Measurements from ENCODE around the gene BANP. TPM values are rescaled to one million over a fixed set of nuclear protein-coding genes. Genes with fewer than 3 reads are reported as not detected.
"Not testable (repeated sequence)": the region's sequence is repeated elsewhere in the genome, so short reads cannot be mapped to it uniquely, and the experiment has no call there.

The BANP gene
- total RNA-seq, 2 donors from 2014 or later: 35.8 to 39.8 TPM

GRCh38 chr16:88078111-88078775 lies 127.0 kb downstream of the BANP start:
- H3K27me3 Mint-ChIP-seq (ENCODE audit: low read depth): no peaks in the 10 kb centered on the region
- H3K4me1 Mint-ChIP-seq (ENCODE audit: low read depth): no peaks in the 10 kb centered on the region
- no peak overlapping the region for H3K4me3 Mint-ChIP-seq
- no peak overlapping the region for H3K27ac Mint-ChIP-seq
- no peak for DNase-seq
- H3K9me3 Mint-ChIP-seq: no peaks in the 10 kb centered on the region
- ATAC-seq (replicated peaks in 1 of 2): no peak
- H3K36me3 Mint-ChIP-seq (ENCODE audit: insufficient read depth in 2 of 2): peaks cover 3 to 20% of the 10 kb centered on the region in 2 donors

- no peaks in the 10 kb centered on the region for H3K9me3 Mint-ChIP-seq
- H3K4me3 Mint-ChIP-seq: no peak overlapping the region
- H3K36me3 Mint-ChIP-seq (ENCODE audit: insufficient read depth in 2 of 2): peaks cover 0 to 8% of the 10 kb centered on the region in 2 donors
- DNase-seq (no peak), ATAC-seq (replicated peaks in 1 of 2) (no peak)
- H3K27me3 Mint-ChIP-seq (ENCODE audit: low read depth): no peaks in the 10 kb centered on the region
- no peaks in the 10 kb centered on the region for H3K4me1 Mint-ChIP-seq (ENCODE audit: low read depth)
- H3K27ac Mint-ChIP-seq: no peak overlapping the region
Measured at GRCh38 chr16:88083582-88083981, 132.3 kb downstream of the BANP start.

- ATAC-seq (replicated peaks in 1 of 2): no peak
- Mint-ChIP-seq H3K4me3 (no peak overlapping the region), H3K36me3 (ENCODE audit: insufficient read depth in 2 of 2) (peaks cover 0 to 4% of the 10 kb centered on the region in 2 donors)
Measured at GRCh38 chr16:88084881-88085280, 133.6 kb downstream of the BANP start.

GRCh38 chr16:88086571-88087516 lies 135.6 kb downstream of the BANP start:
- ATAC-seq (replicated peaks in 1 of 2): no peak
- no peaks in the 10 kb centered on the region for H3K27me3 Mint-ChIP-seq (ENCODE audit: low read depth)
- no peak for DNase-seq
- no peak overlapping the region for H3K27ac Mint-ChIP-seq
- no peaks in the 10 kb centered on the region for H3K9me3 Mint-ChIP-seq
- H3K36me3 Mint-ChIP-seq (ENCODE audit: insufficient read depth in 2 of 2): no peaks in the 10 kb centered on the region
- no peak overlapping the region for H3K4me3 Mint-ChIP-seq
- H3K4me1 Mint-ChIP-seq (ENCODE audit: low read depth): no peaks in the 10 kb centered on the region

More at GRCh38 chr16:88084881-88085280, 133.6 kb downstream of the BANP start:
- no peaks in the 10 kb centered on the region for H3K9me3 Mint-ChIP-seq
- no peak for DNase-seq
- H3K27ac Mint-ChIP-seq: no peak overlapping the region
- no peaks in the 10 kb centered on the region for H3K27me3 Mint-ChIP-seq (ENCODE audit: low read depth)
- no peaks in the 10 kb centered on the region for H3K4me1 Mint-ChIP-seq (ENCODE audit: low read depth)

- no peak overlapping the region for H3K27ac Mint-ChIP-seq
- H3K9me3 Mint-ChIP-seq: no peaks in the 10 kb centered on the region
Measured at GRCh38 chr16:88087517-88087877, 136.3 kb downstream of the BANP start.

GRCh38 chr16:88088161-88088581 lies 136.9 kb downstream of the BANP start:
- DNase-seq: no peak
- no peak for ATAC-seq (replicated peaks in 1 of 2)
- no peaks in the 10 kb centered on the region for H3K9me3 Mint-ChIP-seq
- no peaks in the 10 kb centered on the region for H3K4me1 Mint-ChIP-seq (ENCODE audit: low read depth)
- no peaks in the 10 kb centered on the region for H3K36me3 Mint-ChIP-seq (ENCODE audit: insufficient read depth in 2 of 2)
- no peaks in the 10 kb centered on the region for H3K27me3 Mint-ChIP-seq (ENCODE audit: low read depth)
- no peak overlapping the region for H3K4me3 Mint-ChIP-seq
- H3K27ac Mint-ChIP-seq: no peak overlapping the region

More at GRCh38 chr16:88087517-88087877, 136.3 kb downstream of the BANP start:
- Mint-ChIP-seq H3K27me3 (ENCODE audit: low read depth) (no peaks in the 10 kb centered on the region), H3K36me3 (ENCODE audit: insufficient read depth in 2 of 2) (no peaks in the 10 kb centered on the region), H3K4me1 (ENCODE audit: low read depth) (no peaks in the 10 kb centered on the region), H3K4me3 (no peak overlapping the region)
- no peak for DNase-seq
- ATAC-seq (replicated peaks in 1 of 2): no peak

GRCh38 chr16:88088611-88089010 lies 137.4 kb downstream of the BANP start:
- H3K4me3 Mint-ChIP-seq; DNase-seq; H3K9me3 Mint-ChIP-seq; H3K27me3 Mint-ChIP-seq (ENCODE audit: low read depth); ATAC-seq (replicated peaks in 1 of 2); H3K4me1 Mint-ChIP-seq (ENCODE audit: low read depth); H3K36me3 Mint-ChIP-seq (ENCODE audit: insufficient read depth in 2 of 2); H3K27ac Mint-ChIP-seq: not testable (repeated sequence)

GRCh38 chr16:88089071-88089470 lies 137.8 kb downstream of the BANP start:
- not testable (repeated sequence) for ATAC-seq (replicated peaks in 1 of 2); H3K27me3 Mint-ChIP-seq (ENCODE audit: low read depth); H3K4me1 Mint-ChIP-seq (ENCODE audit: low read depth); H3K36me3 Mint-ChIP-seq (ENCODE audit: insufficient read depth in 2 of 2); H3K4me3 Mint-ChIP-seq; H3K27ac Mint-ChIP-seq; H3K9me3 Mint-ChIP-seq; DNase-seq

- H3K27me3 Mint-ChIP-seq (ENCODE audit: low read depth); ATAC-seq (replicated peaks in 1 of 2); H3K36me3 Mint-ChIP-seq (ENCODE audit: insufficient read depth in 2 of 2); H3K4me1 Mint-ChIP-seq (ENCODE audit: low read depth); H3K9me3 Mint-ChIP-seq; H3K4me3 Mint-ChIP-seq; H3K27ac Mint-ChIP-seq; DNase-seq: not testable (repeated sequence)
Measured at GRCh38 chr16:88089632-88090376, 138.6 kb downstream of the BANP start.

GRCh38 chr16:88090377-88091175 lies 139.3 kb downstream of the BANP start:
- H3K27me3 Mint-ChIP-seq (ENCODE audit: low read depth); H3K4me3 Mint-ChIP-seq; H3K4me1 Mint-ChIP-seq (ENCODE audit: low read depth); H3K9me3 Mint-ChIP-seq; H3K36me3 Mint-ChIP-seq (ENCODE audit: insufficient read depth in 2 of 2); ATAC-seq (replicated peaks in 1 of 2); DNase-seq; H3K27ac Mint-ChIP-seq: not testable (repeated sequence)

- ATAC-seq (replicated peaks in 1 of 2): not testable (repeated sequence)
Measured at GRCh38 chr16:88091221-88091971, 140.2 kb downstream of the BANP start.

GRCh38 chr16:88091972-88092302 lies 140.7 kb downstream of the BANP start:
- not testable (repeated sequence) for H3K4me3 Mint-ChIP-seq; ATAC-seq (replicated peaks in 1 of 2); DNase-seq; H3K9me3 Mint-ChIP-seq; H3K4me1 Mint-ChIP-seq (ENCODE audit: low read depth); H3K27me3 Mint-ChIP-seq (ENCODE audit: low read depth); H3K36me3 Mint-ChIP-seq (ENCODE audit: insufficient read depth in 2 of 2); H3K27ac Mint-ChIP-seq

More at GRCh38 chr16:88091221-88091971, 140.2 kb downstream of the BANP start:
- not testable (repeated sequence) for H3K4me1 Mint-ChIP-seq (ENCODE audit: low read depth); H3K4me3 Mint-ChIP-seq; DNase-seq; H3K9me3 Mint-ChIP-seq; H3K36me3 Mint-ChIP-seq (ENCODE audit: insufficient read depth in 2 of 2); H3K27me3 Mint-ChIP-seq (ENCODE audit: low read depth); H3K27ac Mint-ChIP-seq
